Peyer's patch (tissue), 4 donors: ENCODE data around the gene VTI1B. TPM values are rescaled to one million over a fixed set of nuclear protein-coding genes. Genes with fewer than 3 reads are reported as not detected.
"Not testable (repeated sequence)": the region's sequence is repeated elsewhere in the genome, so short reads cannot be mapped to it uniquely, and the experiment has no call there.

Experiments used
- DNase-seq, 3 donors: peaks; one replicate each; pipeline ENCODE4 v3.0.0-alpha.2; 2017 to 2019
- H3K27ac ChIP-seq, 4 donors: fragments of 200-600 bp; sonication (generic); one replicate each; pipeline ENCODE4 v1.5.1; 2016 to 2019
- H3K27me3 ChIP-seq, 2 donors: fragments of 200-600 bp; sonication (generic); one replicate each; pipeline ENCODE4 v1.5.1; 2019
- H3K36me3 ChIP-seq, 3 donors: fragments of 200-600 bp; sonication (generic); one replicate each; pipeline ENCODE4 v1.5.1; 2016 to 2019
- H3K4me1 ChIP-seq, 4 donors: fragments of 200-600 bp; sonication (generic); one replicate each; pipeline ENCODE4 v1.5.1; 2016 to 2019
- H3K4me3 ChIP-seq, 4 donors: fragments of 200-600 bp; sonication (generic); 1 replicate in 3 of 4; 2 replicates in 1 of 4; pipeline ENCODE4 v1.5.1; 2016 to 2019; ENCODE audit warnings: mild to moderate bottlenecking in 1 of 4
- H3K9me3 ChIP-seq, 4 donors: fragments of 200-600 bp; sonication (generic); one replicate each; pipeline ENCODE4 v1.5.1; 2016 to 2019; ENCODE audit warnings: mild to moderate bottlenecking in 1 of 4
- CTCF ChIP-seq, 6 experiments: fragments of 450-650 bp in 4 of 6; fragments of 200-600 bp in 2 of 6; sonication (generic) in 1 of 6; IDR thresholded peaks; one replicate each; pipeline ENCODE4 v1.5.1; 2017 to 2019; ENCODE audit warnings: antibody characterized with exemption in 6 of 6, mild to moderate bottlenecking in 3 of 6, moderate library complexity in 1 of 6
- POLR2A ChIP-seq, 2 donors: fragments of 450-650 bp; IDR thresholded peaks; one replicate each; pipeline ENCODE4 v1.5.1; 2017; ENCODE audit warnings: antibody characterized with exemption in 2 of 2, mild to moderate bottlenecking in 2 of 2, moderate library complexity in 2 of 2
- total RNA-seq, 4 donors: library from RNA; depleted of rRNA; stranded (reverse); fragments of >200 nt; gene quantifications; one replicate each; pipeline ENCODE4 v1.1.0, GENCODE V29; 2016

The VTI1B gene
- total RNA-seq, 4 donors from 2014 or later: 57.4 to 75.5 (median 63.3) TPM

GRCh38 chr14:67717048-67717447 lies 42.6 kb upstream of the VTI1B start:
- no peak for DNase-seq
- H3K4me3 ChIP-seq: no peak overlapping the region
- no peaks in the 10 kb centered on the region for H3K36me3 ChIP-seq
- no peak for TF ChIP-seq POLR2A (IDR thresholded peaks at IDR 0.05)
- no peak for TF ChIP-seq CTCF (IDR thresholded peaks at IDR 0.05)
- no peak overlapping the region for H3K27ac ChIP-seq
- no peaks in the 10 kb centered on the region for H3K9me3 ChIP-seq
- H3K27me3 ChIP-seq: no peaks in the 10 kb centered on the region
- no peaks in the 10 kb centered on the region for H3K4me1 ChIP-seq

GRCh38 chr14:67710209-67710608 lies 35.8 kb upstream of the VTI1B start:
- TF ChIP-seq POLR2A (IDR thresholded peaks at IDR 0.05) (no peak), CTCF (IDR thresholded peaks at IDR 0.05) (no peak)
- Histone ChIP-seq H3K27me3 (no peaks in the 10 kb centered on the region), H3K36me3 (no peaks in the 10 kb centered on the region), H3K4me3 (no peak overlapping the region), H3K4me1 (no peaks in the 10 kb centered on the region), H3K27ac (no peak overlapping the region), H3K9me3 (peaks cover 0 to 8% (median 0%) of the 10 kb centered on the region in 4 donors)
- DNase-seq: no peak

GRCh38 chr14:67709796-67710195 lies 35.4 kb upstream of the VTI1B start:
- not testable (repeated sequence) for H3K27ac ChIP-seq, DNase-seq, H3K27me3 ChIP-seq, H3K4me1 ChIP-seq, H3K36me3 ChIP-seq, H3K9me3 ChIP-seq, H3K4me3 ChIP-seq

GRCh38 chr14:67709346-67709745 lies 34.9 kb upstream of the VTI1B start:
- not testable (repeated sequence) for H3K4me3 ChIP-seq, DNase-seq, H3K9me3 ChIP-seq, H3K27me3 ChIP-seq, H3K36me3 ChIP-seq, H3K4me1 ChIP-seq, H3K27ac ChIP-seq

- no peak overlapping the region for H3K4me3 ChIP-seq
- no peak for DNase-seq
- no peak overlapping the region for H3K27ac ChIP-seq
- H3K9me3 ChIP-seq: peaks cover 0 to 7% (median 0%) of the 10 kb centered on the region in 4 donors
- no peak for TF ChIP-seq CTCF (IDR thresholded peaks at IDR 0.05)
- no peak for TF ChIP-seq POLR2A (IDR thresholded peaks at IDR 0.05)
- H3K27me3 ChIP-seq: no peaks in the 10 kb centered on the region
- no peaks in the 10 kb centered on the region for H3K4me1 ChIP-seq
- no peaks in the 10 kb centered on the region for H3K36me3 ChIP-seq
These were observed 30.8 kb upstream of the VTI1B start for GRCh38 chr14:67705211-67705610.

- peak in 1 of 3 donors; percentile 59 for DNase-seq
- TF ChIP-seq POLR2A (IDR thresholded peaks at IDR 0.05) (no peak), CTCF (IDR thresholded peaks at IDR 0.05) (peak; percentile 24 to 86 (median 76))
- H3K9me3 ChIP-seq: peaks cover 0 to under 1% (median 0%) of the 10 kb centered on the region in 4 donors
- H3K27me3 ChIP-seq: no peaks in the 10 kb centered on the region
- no peaks in the 10 kb centered on the region for H3K36me3 ChIP-seq
- H3K4me1 ChIP-seq: no peaks in the 10 kb centered on the region
- H3K27ac ChIP-seq: no peak overlapping the region
- H3K4me3 ChIP-seq: no peak overlapping the region
These were observed 30.2 kb upstream of the VTI1B start for GRCh38 chr14:67704484-67705089.

- no peaks in the 10 kb centered on the region for H3K27me3 ChIP-seq
- TF ChIP-seq POLR2A (IDR thresholded peaks at IDR 0.05) (no peak), CTCF (IDR thresholded peaks at IDR 0.05) (no peak)
- H3K9me3 ChIP-seq: no peaks in the 10 kb centered on the region
- no peak for DNase-seq
- no peak overlapping the region for H3K4me3 ChIP-seq
- H3K27ac ChIP-seq: no peak overlapping the region
- H3K4me1 ChIP-seq: no peaks in the 10 kb centered on the region
- no peaks in the 10 kb centered on the region for H3K36me3 ChIP-seq
These were observed 29.6 kb upstream of the VTI1B start for GRCh38 chr14:67703997-67704396.

- DNase-seq, H3K27me3 ChIP-seq, H3K4me3 ChIP-seq, H3K27ac ChIP-seq, H3K36me3 ChIP-seq, H3K4me1 ChIP-seq, H3K9me3 ChIP-seq: not testable (repeated sequence)
These were observed 27.1 kb upstream of the VTI1B start, which contains the start of gene RDH12 for GRCh38 chr14:67701492-67701891. RDH12 (plus strand) TSS chr14:67701886; CDS start chr14:67722643, 20,757 bp downstream.
